Glomerular endothelial cell (primary cell): ENCODE results near the gene FAM186B. TPM values are rescaled to one million over a fixed set of nuclear protein-coding genes. Genes with fewer than 3 reads are reported as not detected.
"Not testable (repeated sequence)": the region's sequence is repeated elsewhere in the genome, so short reads cannot be mapped to it uniquely, and the experiment has no call there.

Experiments used
- DNase-seq: peaks from one replicate; pipeline ENCODE4 v3.0.0-alpha.2; 2011; ENCODE audit warnings: low read depth, low spot score; ENCODE audit errors: extremely low read depth
- total RNA-seq: library from RNA; depleted of rRNA; stranded (reverse); fragments of >200 nt; gene quantifications from 2 replicates; pipeline ENCODE4 v1.2.3, GENCODE V29; 2015

The FAM186B gene
- 0.05 and 0.12 TPM in 2 replicates for total RNA-seq

DNA sequence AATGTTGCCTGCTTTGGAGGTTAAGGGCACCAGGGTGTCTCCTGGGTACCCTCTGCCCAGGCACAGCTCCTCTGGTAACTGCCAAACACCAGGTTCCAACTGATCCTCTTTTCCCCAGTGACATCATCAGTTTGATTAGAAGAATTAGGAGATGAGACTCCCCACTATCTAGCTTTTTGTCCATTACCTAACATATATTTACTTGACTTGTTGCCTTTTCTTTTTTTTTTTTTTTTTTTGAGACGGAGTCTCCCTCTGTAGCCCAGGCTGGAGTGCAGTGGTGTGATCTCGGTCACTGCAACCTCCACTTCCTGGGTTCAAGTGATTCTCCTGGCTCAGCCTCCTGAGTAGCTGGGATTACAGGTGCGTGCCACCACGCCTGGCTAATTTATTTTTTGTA, at the start of gene FAM186B:
Gene FAM186B, minus strand, starts transcription at position 101 of the 400 bp plus-strand sequence. CDS start 162 bp downstream, outside the sequence.
- DNase-seq = not testable (repeated sequence)

DNA sequence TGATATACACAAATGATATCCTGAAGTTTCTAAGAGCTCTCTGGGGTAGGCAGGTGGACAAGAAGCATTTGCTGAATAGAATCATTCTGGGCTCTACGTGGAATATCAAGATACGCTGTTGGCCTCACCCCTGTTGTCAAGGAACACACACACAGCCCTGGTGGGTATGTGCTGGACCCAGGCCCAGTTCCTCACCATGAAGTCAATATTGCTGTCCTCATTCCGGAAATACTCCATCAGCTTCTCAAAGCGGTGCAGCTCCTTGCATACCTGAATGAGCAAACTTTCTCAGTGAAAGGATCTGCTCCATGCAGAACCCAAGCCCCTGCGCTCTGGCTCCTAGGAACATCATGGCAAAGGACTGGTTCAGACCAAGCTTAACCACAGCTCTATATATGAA, 49.3 kb upstream of the FAM186B start:
- no peak for DNase-seq

GRCh38 chr12:49652921-49653520, 47.6 kb upstream of the FAM186B start:
- DNase-seq = no peak

DNA sequence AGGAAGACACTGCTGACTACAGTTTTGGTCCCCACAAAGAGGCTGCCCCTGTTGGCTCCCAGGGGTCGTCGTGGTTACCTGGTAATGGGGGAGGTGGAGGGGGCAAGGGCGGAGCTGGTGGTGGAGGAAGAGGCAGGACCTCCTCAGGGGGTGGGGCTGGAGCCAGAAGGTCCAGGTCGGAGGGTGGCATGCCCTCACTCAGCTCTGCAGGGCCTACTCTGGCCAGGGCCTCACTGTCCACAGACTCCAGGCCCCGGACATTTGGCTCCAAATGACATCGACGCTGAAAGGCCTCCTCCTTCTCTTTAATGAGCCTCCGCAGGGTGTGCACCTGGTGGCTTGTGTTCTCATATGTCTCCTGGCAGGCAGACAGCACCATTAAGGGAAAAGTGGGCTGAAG, 46.4 kb upstream of the FAM186B start:
- DNase-seq = no peak

GRCh38 chr12:49649892-49650291, 44.5 kb upstream of the FAM186B start:
- no peak for DNase-seq

DNA sequence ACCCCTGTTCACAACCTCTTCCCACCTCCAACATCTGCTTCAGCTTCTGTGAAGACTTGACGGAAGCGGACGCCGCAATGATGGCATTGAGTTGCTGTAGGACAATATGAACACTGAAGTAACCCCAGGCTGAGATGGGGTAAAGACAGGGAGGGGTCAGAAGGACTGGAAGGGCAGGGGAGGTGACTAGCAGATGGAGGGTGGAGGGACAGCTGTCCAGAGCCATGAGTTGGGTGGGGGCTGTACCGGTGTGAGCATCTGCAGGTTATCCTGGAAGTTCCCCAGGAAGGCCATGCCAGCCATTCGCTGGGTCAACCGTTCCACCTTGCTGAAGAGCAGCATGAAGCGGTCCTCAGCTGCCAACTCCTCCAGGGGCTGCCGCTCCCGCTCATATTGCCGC, 44.0 kb upstream of the FAM186B start:
- DNase-seq = no peak

- DNase-seq = no peak
Observed at GRCh38 chr12:49648712-49649003, 43.2 kb upstream of the FAM186B start.

DNA sequence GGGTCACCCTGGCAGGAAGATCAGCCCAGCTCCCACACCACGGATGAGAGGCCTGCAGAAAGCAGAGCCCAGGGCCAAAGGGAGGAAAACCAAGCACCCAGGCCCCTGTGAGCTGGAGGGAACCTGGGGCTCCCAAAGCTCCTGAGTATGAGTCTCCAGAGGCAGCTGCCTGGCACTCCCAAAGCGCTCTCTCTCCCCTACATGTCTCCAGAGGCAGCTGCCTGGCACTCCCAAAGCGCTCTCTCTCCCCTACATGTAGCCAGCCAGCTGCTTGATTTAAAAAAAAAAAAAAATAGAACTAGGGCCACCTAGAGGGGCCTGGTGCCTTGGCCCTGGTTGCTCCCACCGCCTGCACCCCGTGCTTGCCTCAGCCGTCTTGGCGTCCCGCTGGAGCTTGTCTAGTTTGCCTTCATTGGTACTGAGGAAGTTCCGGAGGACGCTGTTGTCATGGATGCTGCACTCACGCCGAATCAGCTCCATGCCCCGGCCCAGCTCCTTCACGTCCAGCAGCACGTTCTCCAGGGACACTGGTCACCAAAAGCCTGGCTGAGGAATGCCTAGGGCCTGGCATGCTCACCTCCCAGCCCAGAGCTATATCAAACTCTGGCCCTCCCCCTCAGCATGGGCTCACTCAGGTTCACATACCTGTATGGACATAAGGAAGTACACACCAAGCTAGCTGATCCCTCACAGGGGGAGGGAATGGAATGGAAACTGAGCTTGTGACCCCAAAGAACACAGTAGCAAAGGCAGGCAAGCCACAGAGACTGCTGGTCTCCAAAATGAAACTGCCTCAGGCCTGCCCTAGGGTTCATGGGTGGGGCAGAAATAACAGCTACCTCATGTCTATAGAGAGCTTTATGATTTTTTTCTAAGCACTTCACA, 42.6 kb upstream of the FAM186B start:
- DNase-seq = no peak

- DNase-seq = no peak
Observed at GRCh38 chr12:49646871-49647654, 41.6 kb upstream of the FAM186B start.

- DNase-seq = no peak
Observed at GRCh38 chr12:49646331-49646830, 40.9 kb upstream of the FAM186B start.

- DNase-seq = no peak
Observed at GRCh38 chr12:49645146-49646039, 40.0 kb upstream of the FAM186B start.

DNA sequence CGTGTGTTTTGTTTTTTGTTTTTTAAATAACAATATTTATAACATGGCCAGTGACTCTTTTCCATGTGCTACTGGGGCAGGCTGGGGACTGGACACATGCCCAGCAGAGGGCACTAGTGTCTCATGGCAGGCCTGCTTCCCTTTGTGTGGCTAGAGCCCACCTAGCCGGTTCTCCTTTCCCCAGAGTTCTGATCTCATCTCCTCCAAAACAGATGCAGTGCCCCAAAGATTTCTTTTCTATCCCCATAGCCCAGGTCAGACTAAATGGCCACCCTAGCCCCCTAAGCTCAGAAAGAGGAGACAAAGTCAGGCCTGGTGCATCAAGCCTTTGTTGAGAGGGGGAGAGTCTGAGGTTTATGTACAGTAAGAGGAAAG, 39.2 kb upstream of the FAM186B start:
- DNase-seq = no peak

GRCh38 chr12:49643961-49644619, 38.7 kb upstream of the FAM186B start:
- DNase-seq = no peak

DNA sequence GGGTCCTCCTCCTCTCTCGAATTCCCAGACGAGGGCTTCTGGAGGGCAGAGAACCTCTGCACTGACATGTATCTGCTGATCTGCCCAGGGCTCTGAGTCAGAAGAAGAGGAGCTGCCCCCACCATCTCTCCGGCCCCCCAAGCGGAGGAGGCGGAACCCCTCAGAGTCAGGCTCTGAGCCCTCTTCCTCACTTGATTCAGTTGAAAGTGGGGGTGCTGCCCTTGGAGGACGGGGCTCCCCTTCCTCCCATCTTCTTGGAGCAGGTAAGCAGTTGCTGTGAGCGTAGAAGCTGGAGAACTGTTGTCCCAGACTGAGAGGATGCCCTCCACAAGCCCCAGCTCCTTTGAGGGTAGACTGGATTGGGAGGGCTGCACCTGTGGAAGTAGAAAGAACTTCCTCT, 37.7 kb upstream of the FAM186B start:
- no peak for DNase-seq

DNA sequence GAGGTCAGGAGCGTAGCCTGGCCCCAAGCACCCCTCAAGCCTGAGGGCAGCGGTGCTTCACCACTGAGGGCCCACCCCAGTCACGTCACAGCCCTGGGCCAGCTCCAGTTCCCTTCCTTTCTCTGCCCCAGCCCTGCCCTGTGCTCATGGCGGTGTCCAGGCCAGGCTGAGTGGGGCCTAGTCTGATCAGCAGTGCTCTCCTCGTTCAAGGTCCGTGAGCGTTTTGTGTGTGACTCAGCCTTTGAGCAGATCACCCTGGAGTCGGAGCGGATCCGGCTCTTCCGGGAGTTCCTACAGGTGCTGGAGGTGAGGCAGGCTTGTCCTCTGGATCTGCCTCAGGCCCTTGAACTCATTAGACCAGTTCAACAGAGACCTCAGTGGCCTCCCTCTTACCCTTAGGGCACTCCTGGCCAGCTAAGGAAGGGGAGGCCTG, 36.9 kb upstream of the FAM186B start:
- DNase-seq = no peak

DNA sequence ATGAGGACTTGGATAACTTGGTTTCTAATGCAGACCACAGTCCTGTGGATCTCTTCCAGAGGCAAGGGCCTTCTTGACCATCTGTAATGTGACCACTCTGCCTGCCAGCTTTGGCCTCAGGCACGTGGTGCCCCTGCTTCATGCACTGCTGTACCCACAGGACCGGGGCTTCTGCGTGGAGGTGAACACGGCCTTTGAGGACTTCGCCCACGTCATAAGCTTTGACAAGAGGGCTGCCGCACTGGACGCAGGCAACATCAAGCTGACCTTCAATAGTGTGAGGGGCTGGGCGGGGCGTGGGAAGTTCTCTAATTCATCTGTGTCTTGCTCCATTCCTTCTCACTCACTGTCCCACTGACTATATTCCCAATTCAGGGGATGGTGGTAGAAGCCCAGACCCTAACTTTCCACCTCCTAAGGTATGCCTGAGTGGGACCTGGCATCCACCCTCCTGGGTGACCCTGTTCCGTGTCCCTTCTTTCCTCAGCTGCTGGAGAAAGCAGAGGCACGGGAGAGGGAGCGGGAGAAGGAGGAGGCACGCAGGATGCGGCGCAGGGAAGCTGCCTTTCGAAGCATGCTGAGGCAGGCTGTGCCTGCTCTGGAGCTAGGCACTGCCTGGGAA, 36.4 kb upstream of the FAM186B start:
- DNase-seq = no peak

DNA sequence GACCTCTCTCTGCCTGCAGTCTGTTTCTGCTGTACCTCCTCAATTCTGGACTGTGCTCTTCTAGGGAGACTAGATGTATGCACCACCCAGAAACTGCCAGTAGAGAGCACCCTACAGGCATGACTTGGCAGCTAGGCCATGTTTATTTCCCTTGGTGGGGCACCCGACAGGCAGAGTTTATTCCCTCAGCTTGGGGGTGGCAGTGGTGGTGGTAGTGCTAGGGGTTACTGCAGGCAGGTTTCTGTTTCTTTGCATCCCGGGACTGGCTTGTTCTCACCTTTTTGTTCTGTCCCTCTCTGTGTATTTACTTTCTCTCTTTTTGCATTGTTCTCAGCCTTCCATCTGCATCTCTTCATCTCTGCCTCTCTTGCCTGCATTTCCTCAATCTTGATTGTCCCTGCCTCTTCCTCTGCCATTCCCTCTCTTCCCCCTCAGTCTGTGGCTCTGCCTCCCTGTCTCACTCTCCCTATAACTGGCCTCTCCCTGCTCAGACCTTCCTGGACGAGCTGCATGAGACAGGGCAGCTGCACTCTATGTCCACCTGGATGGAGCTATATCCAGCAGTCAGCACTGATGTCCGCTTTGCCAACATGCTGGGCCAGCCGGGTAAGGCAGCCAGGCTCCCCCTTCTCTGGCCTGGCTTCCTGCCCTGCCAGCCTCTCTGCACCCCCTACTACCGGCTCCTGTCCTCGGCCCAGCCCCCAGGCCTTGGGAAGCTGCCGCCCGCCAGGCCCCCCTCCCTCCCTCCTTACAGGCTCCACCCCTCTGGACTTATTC, 31.7 kb upstream of the FAM186B start:
- no peak for DNase-seq

DNA sequence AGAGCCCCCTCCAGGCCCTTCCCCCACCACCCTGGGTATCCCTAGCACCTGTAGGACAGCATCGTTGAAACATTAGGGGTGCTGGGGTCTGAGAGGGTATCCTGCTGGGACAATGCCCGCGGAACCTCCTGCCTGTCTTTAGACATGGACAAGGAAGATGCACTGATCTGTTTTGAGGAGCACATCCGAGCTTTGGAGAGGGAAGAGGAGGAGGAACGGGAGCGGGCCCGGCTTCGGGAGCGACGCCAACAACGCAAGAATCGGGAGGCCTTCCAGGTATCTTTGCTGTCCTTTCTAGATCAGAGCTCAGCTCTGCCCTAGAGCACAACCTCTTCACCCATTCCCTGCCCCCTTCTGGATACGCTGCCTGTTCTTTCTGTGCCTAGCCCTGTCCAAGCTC, 31.1 kb upstream of the FAM186B start:
- no peak for DNase-seq

GRCh38 chr12:49635656-49636055, 30.2 kb upstream of the FAM186B start:
- DNase-seq = no peak
